ENCODE results near the gene TRABD.

The TRABD gene

DNA sequence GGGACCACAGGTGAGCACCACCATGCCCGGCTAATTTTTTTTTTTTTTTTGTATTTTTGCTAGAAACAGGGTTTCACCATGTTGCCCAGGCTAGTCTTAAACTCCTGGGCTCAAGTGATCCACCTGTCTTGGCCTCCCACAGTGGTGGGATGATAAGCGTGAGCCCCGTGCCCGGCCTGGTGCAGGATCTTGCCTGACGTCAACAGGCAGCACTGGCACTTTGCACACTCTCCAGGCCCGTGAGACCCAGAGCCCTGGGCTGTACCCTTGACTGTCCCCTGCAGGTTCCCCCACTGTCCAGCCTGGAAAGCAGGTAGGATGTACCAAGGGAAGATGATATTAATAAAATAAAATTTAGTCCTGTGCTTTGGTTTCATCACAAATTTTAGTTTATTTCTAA is 44.3 kb upstream of the TRABD start:
- no peak for DNase-seq (ENCODE audit: extremely low spot score)
- TF ChIP-seq ARNT (IDR thresholded peaks at IDR 0.05), result no peak
- no peak for TF ChIP-seq FOXA1 (IDR thresholded peaks at IDR 0.05)
- no peak for TF ChIP-seq SP1 (IDR thresholded peaks at IDR 0.05)
- no peak for TF ChIP-seq HDGF (IDR thresholded peaks at IDR 0.05; ENCODE audit: borderline replicate concordance)
- no peak for TF ChIP-seq TARDBP (IDR thresholded peaks at IDR 0.05)
- TF ChIP-seq FOXK2 (IDR thresholded peaks at IDR 0.05), result no peak
- TF ChIP-seq CTBP1 (IDR thresholded peaks at IDR 0.05; ENCODE audit: borderline replicate concordance), result no peak
- TF ChIP-seq L3MBTL2 (conservative IDR thresholded peaks at IDR 0.05), result no peak
- TF ChIP-seq SUZ12 (IDR thresholded peaks at IDR 0.05), result no peak
- TF ChIP-seq NFRKB (IDR thresholded peaks at IDR 0.05), result no peak
- no peak for TF ChIP-seq ELF4 (IDR thresholded peaks at IDR 0.05)
- TF ChIP-seq FOXM1 (IDR thresholded peaks at IDR 0.05; ENCODE audit: borderline replicate concordance), result no peak
- TF ChIP-seq ZNF384 (IDR thresholded peaks at IDR 0.05), result no peak
- no peak for TF ChIP-seq BHLHE40 (IDR thresholded peaks at IDR 0.05; ENCODE audit: borderline replicate concordance)
- no peak for TF ChIP-seq LEF1 (IDR thresholded peaks at IDR 0.05; ENCODE audit: borderline replicate concordance)
- TF ChIP-seq, protein P1, sequence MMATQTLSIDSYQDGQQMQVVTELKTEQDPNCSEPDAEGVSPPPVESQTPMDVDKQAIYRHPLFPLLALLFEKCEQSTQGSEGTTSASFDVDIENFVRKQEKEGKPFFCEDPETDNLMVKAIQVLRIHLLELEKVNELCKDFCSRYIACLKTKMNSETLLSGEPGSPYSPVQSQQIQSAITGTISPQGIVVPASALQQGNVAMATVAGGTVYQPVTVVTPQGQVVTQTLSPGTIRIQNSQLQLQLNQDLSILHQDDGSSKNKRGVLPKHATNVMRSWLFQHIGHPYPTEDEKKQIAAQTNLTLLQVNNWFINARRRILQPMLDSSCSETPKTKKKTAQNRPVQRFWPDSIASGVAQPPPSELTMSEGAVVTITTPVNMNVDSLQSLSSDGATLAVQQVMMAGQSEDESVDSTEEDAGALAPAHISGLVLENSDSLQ (IDR thresholded peaks at IDR 0.05), result no peak
- POLR2A ChIA-PET, result no interaction called here
- CTCF ChIA-PET, result interaction anchor here (0.6 to 1.5 kb wide), 3 partner anchors 11 to 13 kb away, joined by 3 to 5 read pairs (median 3); no protein-coding TSS in a partner anchor

DNA sequence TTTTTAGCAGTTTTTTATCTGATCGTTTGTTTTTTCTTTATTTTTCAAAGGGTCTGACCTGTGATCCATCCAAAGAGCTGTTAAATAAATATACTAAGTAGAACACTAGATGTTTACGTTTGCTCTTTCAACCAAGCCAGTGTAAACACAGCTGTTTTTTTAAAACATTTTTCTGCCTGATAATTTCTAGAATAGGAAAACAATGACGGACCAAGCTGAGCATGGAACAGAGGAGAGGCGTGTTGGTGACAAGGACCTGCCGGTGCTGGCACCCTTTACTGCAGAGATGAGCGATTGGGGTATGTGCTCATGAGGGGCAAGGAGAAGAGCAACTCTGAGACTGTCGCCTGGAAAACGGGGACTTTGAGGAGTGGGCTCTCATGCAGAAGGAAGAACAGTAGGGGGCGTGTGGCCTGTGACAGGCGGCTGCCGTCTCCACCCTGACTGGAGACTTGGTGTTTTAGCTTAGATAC is 43.8 kb upstream of the TRABD start:
- TF ChIP-seq BHLHE40 (IDR thresholded peaks at IDR 0.05; ENCODE audit: borderline replicate concordance) (no peak), SUZ12 (IDR thresholded peaks at IDR 0.05) (no peak), HDGF (IDR thresholded peaks at IDR 0.05; ENCODE audit: borderline replicate concordance) (no peak), TARDBP (IDR thresholded peaks at IDR 0.05) (no peak), FOXK2 (IDR thresholded peaks at IDR 0.05) (no peak), ARNT (IDR thresholded peaks at IDR 0.05) (no peak), CTBP1 (IDR thresholded peaks at IDR 0.05; ENCODE audit: borderline replicate concordance) (no peak), LEF1 (IDR thresholded peaks at IDR 0.05; ENCODE audit: borderline replicate concordance) (no peak), NFRKB (IDR thresholded peaks at IDR 0.05) (no peak), ZNF384 (IDR thresholded peaks at IDR 0.05) (no peak), SP1 (IDR thresholded peaks at IDR 0.05) (no peak), FOXM1 (IDR thresholded peaks at IDR 0.05; ENCODE audit: borderline replicate concordance) (no peak), ELF4 (IDR thresholded peaks at IDR 0.05) (no peak), FOXA1 (IDR thresholded peaks at IDR 0.05) (no peak), L3MBTL2 (conservative IDR thresholded peaks at IDR 0.05) (no peak)
- TF ChIP-seq, protein P1 (IDR thresholded peaks at IDR 0.05), result no peak
- ChIA-PET CTCF (interaction anchor here (0.6 to 1.5 kb wide), 6 partner anchors 10 to 194 kb away, joined by 3 to 5 read pairs (median 4); no protein-coding TSS in a partner anchor), POLR2A (no interaction called here)
- DNase-seq (ENCODE audit: extremely low spot score), result no peak

DNA sequence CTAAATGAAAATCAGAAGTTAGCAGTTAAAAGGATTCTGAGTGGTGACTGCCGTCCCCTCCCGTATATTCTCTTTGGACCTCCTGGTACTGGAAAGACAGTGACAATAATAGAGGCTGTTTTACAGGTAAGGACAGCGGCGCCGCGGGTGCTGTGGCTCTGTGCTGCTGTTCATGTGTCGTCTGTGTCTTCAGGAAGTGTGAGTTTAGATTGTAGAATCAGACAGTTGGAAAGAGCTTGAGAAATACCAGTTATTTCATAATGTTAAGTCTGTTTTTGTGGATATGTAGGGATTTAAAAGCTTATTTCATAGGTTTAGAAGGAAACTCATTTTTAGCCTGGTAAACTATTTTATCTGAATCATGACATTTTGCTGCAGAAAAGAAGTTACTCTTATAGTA is 42.6 kb upstream of the TRABD start:
- ChIA-PET POLR2A (no interaction called here), CTCF (interaction anchor here (0.7 to 1.4 kb wide), 2 partner anchors 9 to 113 kb away, joined by 4 to 5 read pairs; no protein-coding TSS in a partner anchor)
- no peak for DNase-seq (ENCODE audit: extremely low spot score)
- TF ChIP-seq SUZ12 (IDR thresholded peaks at IDR 0.05) (no peak), BHLHE40 (IDR thresholded peaks at IDR 0.05; ENCODE audit: borderline replicate concordance) (no peak), NFRKB (IDR thresholded peaks at IDR 0.05) (no peak), LEF1 (IDR thresholded peaks at IDR 0.05; ENCODE audit: borderline replicate concordance) (no peak), FOXK2 (IDR thresholded peaks at IDR 0.05) (no peak), ZNF384 (IDR thresholded peaks at IDR 0.05) (no peak), ARNT (IDR thresholded peaks at IDR 0.05) (no peak), FOXM1 (IDR thresholded peaks at IDR 0.05; ENCODE audit: borderline replicate concordance) (no peak), CTBP1 (IDR thresholded peaks at IDR 0.05; ENCODE audit: borderline replicate concordance) (no peak), FOXA1 (IDR thresholded peaks at IDR 0.05) (no peak), ELF4 (IDR thresholded peaks at IDR 0.05) (no peak), L3MBTL2 (conservative IDR thresholded peaks at IDR 0.05) (no peak), TARDBP (IDR thresholded peaks at IDR 0.05) (no peak), SP1 (IDR thresholded peaks at IDR 0.05) (no peak)
- TF ChIP-seq, protein P1 (IDR thresholded peaks at IDR 0.05), result no peak

DNA sequence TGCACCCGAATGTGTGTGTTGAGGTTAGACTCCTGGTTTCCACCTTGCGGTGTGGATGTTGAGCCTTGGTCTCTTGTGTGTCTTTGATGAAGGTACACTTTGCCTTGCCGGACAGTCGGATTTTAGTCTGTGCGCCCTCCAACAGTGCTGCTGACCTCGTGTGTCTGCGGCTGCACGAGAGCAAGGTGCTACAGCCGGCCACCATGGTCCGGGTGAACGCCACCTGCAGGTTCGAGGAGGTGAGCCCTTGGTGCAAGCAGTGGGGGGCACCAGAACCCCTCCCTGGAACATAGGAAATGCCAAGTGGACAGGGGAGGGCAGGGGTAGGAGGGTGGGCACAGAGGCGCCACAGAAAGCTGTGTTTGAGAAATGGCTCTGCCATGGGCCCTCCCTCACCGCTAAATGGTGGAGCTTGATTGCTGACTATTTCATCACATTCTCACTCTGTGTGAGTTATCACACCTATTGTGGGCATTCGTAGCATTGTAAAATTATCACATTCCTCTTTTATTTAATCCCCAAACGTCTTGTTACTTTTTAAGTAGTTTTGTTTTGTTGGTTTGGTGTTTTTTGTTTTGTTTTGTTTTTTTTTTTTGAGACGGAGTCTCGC is 41.6 kb upstream of the TRABD start:
- TF ChIP-seq L3MBTL2 (conservative IDR thresholded peaks at IDR 0.05) (no peak), SUZ12 (IDR thresholded peaks at IDR 0.05) (no peak), BHLHE40 (IDR thresholded peaks at IDR 0.05; ENCODE audit: borderline replicate concordance) (no peak), CTBP1 (IDR thresholded peaks at IDR 0.05; ENCODE audit: borderline replicate concordance) (no peak), ZNF384 (IDR thresholded peaks at IDR 0.05) (no peak), NFRKB (IDR thresholded peaks at IDR 0.05) (no peak), FOXA1 (IDR thresholded peaks at IDR 0.05) (no peak), ELF4 (IDR thresholded peaks at IDR 0.05) (no peak), ARNT (IDR thresholded peaks at IDR 0.05) (no peak)
- TF ChIP-seq, protein P1 (IDR thresholded peaks at IDR 0.05), result no peak
- DNase-seq (ENCODE audit: extremely low spot score), result no peak
- ChIA-PET CTCF (interaction anchor here (0.6 kb wide), 1 partner anchor 61 kb away, joined by 3 read pairs; no protein-coding TSS in a partner anchor), POLR2A (no interaction called here)
